ENCODE results near the gene TBXAS1.
"Not testable (repeated sequence)": the region's sequence is repeated elsewhere in the genome, so short reads cannot be mapped to it uniquely, and the experiment has no call there.

TBXAS1 gene

GRCh38 chr7:139915864-139916716 lies 87.0 kb downstream of the TBXAS1 start:
- DNase-seq, result peak; percentile 7

GRCh38 chr7:139916717-139917395 lies 87.8 kb downstream of the TBXAS1 start:
- DNase-seq, result no peak

GRCh38 chr7:139917851-139918250 lies 88.8 kb downstream of the TBXAS1 start:
- DNase-seq, result no peak

GRCh38 chr7:139918480-139918879 lies 89.4 kb downstream of the TBXAS1 start:
- DNase-seq, result no peak

DNA sequence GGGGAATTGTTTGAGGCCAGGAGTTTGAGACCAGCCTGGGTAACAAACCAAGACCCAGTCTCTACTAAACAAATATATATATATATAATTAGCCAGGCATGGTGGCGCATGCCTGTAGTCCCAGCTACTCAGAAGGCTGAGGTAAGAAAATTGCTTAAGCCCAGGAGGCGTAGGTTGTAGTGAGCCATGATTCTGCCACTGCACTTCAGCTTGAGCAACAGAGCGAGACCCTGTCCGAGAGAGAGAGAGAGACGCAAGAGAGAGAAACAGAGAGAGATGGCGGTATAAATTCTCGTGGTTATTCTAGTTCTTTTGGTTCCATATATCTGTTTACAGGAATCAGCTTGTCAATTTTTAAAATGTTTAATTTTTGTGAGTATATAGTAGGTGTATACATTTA lies 94.0 kb downstream of the TBXAS1 start:
- no peak for DNase-seq

DNA sequence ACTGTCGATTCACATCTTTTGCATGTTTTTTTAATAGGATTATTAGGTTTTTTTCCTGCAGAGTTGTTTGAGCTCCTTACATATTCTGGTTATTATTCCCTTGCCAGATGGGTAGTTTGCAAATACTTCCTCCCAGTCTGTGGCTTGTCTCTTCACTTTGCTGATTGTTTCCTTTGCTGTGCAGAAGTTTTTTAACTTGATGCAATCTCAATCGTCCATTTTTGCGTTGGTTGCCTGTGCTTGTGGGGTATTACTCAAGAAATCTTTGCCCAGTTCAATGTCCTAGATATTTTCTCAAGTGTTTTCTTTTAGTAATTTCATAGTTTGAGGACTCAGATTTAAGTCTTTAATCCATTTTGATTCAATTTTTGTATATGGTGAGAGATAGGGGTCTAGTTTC lies 95.4 kb downstream of the TBXAS1 start:
- no peak for DNase-seq

DNA sequence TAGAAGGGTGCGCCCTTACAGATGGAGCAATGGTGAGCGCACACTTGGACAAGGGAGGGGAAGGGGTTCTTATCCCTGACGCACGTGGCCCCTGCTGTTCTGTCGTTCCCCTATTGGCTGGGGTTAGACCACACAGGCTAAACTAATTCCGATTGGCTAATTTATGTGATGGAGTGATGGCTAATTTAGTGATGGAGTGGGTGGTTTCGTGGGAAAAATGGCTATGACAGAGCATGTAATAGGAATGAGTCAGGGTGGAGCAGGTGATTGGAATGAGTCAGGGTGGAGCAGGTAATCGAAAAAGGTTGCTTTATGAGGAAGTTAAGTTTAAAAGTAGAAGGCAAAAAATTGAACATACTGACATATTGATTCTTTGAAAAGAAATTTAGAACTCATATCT lies 100.2 kb downstream of the TBXAS1 start:
- not testable (repeated sequence) for DNase-seq

DNA sequence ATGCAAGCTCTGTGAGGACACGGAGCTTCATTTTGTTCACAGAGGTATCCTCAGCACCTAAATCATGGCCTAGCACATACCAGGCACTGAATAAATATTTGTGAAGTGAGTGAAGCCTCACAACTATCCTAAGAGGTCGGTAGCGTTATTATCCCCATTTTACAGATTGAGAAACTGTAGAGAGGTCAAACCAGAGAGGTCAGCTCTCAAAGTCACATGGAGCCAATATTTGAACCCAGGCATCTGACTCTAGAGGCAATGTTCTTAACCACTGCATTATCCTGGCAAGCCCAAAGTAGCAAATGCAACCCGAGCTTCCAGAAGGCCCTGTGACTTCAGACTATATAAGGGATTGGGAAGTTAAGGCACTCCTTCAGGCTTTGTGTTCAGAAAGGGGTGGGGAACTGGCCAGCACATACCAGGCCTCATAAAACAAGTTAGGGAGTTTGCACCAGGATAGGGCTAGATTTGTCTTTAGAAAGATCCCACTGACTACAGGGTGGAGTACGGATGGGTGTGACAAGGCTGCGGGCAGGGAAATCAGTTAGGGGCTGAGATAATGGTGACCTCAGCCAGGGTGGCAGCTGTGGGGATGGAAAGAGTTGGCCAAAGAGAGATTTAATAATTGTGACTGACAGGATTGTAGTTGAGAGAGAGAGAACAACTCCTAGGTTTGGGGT lies 101.4 kb downstream of the TBXAS1 start:
- no peak for DNase-seq

GRCh38 chr7:139931190-139931934 lies 102.3 kb downstream of the TBXAS1 start:
- DNase-seq, result no peak

DNA sequence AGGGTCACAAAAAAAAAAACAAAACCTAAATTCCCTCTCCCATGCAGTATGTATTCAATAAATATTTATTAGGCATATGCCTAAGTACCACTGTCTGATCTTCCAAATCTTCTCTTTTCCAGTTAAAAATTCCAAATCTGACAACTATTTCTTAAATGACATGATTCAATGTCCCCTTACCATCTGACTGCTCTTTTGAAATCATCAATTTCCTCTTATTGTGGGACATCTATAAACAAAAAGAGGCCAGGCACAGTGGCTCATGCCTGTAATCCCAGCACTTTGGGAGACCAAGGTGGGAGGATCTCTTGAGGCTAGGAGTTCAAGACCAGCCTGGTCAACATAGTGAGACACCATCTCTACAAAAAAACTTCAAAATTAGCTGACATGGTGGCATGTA lies 103.5 kb downstream of the TBXAS1 start:
- no peak for DNase-seq

DNA sequence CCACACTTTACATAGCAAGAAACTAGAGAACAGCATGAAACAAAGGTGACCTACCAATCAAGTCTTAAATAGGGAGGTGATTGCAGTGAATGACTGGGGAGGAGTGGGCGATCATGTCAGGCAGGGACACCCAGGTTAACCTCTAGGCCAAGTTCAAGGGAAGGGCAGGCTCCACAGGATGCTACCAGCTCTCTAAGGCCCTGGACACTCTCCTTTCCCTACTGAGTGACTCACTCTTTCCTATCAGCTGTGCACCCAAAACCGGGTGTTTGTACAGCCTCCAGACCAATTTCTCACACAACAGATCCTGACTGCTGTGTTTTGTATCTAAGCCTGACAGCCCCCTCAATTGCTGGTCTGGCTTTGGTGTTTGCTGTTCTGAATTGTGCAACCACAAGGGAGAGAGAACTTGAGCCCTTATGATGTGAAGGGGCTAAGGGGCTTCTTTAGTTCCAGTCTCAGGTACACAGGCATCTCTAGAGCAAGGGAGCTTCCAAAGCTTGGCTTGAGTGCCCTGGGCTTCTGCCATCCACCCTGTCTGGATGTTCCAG lies 107.8 kb downstream of the TBXAS1 start:
- no peak for DNase-seq

- DNase-seq, result no peak
Measured at GRCh38 chr7:139937715-139938114, 108.7 kb downstream of the TBXAS1 start.

DNA sequence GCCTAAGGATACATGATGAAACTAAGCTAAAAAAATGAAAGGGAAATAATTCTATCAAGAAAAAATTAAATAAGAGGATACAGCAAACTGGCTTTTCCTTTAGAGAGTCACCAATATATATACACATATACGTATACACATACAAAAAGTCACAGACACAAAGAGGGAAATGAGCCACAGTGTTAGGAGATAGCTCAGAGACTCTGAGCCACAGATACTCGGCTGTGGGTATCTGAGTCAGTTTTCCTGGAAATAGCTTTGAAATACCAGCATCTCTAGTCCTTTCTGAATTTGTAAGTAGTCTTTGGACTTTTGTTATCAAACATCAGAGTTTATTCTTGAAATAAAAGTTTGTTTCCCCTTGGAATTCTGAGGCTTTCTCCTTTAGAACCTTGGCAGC lies 111.8 kb downstream of the TBXAS1 start:
- DNase-seq, result no peak

- DNase-seq, result no peak
Measured at GRCh38 chr7:139941421-139941820, 112.4 kb downstream of the TBXAS1 start.

GRCh38 chr7:139941866-139942265 lies 112.8 kb downstream of the TBXAS1 start:
- no peak for DNase-seq

DNA sequence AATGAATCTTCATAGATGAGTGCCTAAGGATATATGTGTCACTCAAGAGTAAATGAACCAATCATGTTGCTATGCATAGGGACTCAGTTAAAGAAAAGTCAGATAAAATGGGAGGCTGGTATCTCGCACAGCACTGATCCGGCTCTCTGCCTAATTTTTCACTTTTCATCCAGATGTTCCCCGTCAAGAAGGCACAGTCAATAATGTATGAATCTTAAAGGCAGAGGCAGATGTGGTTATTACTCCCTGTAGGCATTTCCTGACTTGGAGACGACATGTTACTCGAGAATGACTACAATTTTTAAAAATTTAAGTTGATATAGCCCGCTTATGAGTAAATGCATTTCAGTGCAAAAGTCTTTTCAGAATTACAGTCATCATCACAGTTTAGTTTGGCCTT lies 113.6 kb downstream of the TBXAS1 start:
- no peak for DNase-seq

DNA sequence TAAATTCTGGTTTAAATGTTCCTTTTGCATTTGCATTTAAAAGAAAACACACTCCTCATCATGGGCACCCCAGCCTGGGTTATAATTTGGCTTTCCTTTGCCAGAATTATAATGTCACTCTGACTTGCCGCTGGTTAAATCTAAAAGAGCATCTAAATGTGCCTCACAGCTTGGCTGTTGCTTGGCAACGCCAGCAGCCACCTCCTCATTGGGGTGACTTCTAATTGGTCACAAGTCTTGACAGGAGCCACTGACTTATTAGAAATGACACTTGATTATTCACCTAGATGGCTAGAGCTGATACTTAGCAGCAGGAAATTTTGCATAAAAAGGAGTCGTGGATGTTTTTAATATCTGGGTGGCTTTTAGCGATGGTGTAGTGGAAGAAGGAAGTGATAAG lies 114.3 kb downstream of the TBXAS1 start:
- DNase-seq, result no peak

- no peak for DNase-seq
Measured at GRCh38 chr7:139944248-139944647, 115.2 kb downstream of the TBXAS1 start.

DNA sequence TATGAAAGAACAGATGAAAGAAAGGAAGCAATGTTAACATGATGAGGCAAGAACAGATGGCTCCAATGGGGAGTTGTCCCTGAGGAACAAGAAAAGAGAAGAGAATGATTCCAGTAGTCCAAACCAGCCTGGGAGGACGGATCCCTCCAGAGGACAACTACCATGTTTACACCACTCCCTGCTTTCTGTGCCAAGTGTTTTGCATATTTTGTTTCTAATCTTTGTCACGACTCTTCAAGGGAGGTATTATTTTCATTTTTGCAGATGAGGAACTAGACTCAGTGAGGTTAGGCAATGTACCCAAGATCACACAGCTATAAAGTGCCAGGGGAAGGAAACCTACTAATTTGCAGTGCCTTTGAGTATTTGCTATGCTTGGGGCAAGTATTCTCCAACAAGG lies 117.5 kb downstream of the TBXAS1 start:
- no peak for DNase-seq

- no peak for DNase-seq
Measured at GRCh38 chr7:139947021-139947420, 118.0 kb downstream of the TBXAS1 start.

DNA sequence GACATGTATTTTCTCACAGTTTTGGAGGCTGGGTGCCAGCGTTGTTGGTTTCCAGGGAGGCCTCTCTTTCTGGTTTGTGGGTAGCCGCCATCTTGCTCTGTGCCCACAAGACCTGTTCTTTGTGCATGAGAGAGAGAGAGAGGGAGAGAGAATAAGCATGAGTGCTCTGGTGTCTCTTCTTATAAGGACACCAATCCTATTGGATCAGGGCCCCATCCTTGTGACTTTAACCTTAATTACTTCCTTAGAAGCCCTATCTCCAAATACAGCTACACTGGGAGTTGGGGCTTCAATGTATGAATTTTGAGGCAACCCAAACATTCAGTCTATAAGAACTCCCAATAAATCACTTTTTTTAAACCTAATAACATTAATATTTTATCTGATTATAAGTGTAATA lies 119.1 kb downstream of the TBXAS1 start:
- DNase-seq, result no peak

DNA sequence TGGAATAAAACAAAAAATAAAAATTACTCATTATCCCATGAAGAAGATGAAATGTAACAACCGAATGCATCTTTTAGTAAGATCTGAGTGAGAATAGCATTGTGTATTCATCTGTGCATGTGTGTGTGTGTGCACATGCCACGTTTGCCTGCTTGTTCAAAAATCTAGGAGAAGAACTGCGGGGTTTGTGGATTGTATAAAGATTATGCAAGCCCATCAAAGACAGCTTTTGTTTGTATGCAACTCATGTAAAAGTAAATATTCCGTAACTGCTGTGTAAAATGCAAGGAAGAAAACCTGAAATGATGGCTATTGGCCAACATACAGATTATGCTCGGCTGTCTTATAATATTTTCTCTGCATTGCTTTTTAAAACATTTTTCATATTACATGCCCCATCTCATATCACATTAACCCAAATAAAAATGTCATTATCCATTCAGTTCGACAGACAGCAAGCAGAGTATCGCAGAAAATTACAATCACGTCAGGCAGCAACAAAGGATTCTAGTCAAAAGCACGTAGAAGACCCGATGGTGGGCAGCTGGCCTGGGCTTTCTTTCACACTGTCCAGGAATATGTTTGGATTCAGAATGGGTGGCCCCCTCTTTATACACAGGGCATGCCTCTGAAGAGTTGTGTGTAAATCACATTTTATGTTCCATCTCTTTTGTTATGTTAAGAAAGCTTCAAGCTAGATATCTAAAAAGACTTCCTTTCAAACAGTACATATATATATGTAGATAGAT lies 119.7 kb downstream of the TBXAS1 start:
- no peak for DNase-seq

All from effector CD4-positive, alpha-beta T cell (primary cell).